Measurements from ENCODE around the gene USP9X. TPM values are rescaled to one million over a fixed set of nuclear protein-coding genes. Genes with fewer than 3 reads are reported as not detected.

Gene USP9X
- total RNA-seq, 6 donors from 2014 or later: 56.8 to 117 (median 68.1) TPM

- no peak for ATAC-seq (ENCODE audit: low FRiP score in 2 of 2)
- Histone ChIP-seq H3K9me3 (no peaks in the 10 kb centered on the region), H3K4me1 (peaks cover 0 to 24% (median 12%) of the 10 kb centered on the region in 4 donors), H3K27me3 (no peaks in the 10 kb centered on the region), H3K36me3 (no peaks in the 10 kb centered on the region), H3K4me3 (no peak overlapping the region), H3K27ac (no peak overlapping the region)
- TF ChIP-seq EP300 (IDR thresholded peaks at IDR 0.05): no peak
- TF ChIP-seq CTCF (IDR thresholded peaks at IDR 0.05): no peak
- 8 to 41% methylated on average over 4 of the region's 4 CpGs for WGBS, 2 donors
- DNase-seq: no peak
Measured at GRCh38 chrX:41116948-41117347, 31.7 kb downstream of the USP9X start.

GRCh38 chrX:41118156-41118555 lies 32.9 kb downstream of the USP9X start:
- ATAC-seq (ENCODE audit: low FRiP score in 2 of 2): no peak
- Histone ChIP-seq H3K27ac (no peak overlapping the region), H3K4me1 (peaks cover 0 to 35% (median 12%) of the 10 kb centered on the region in 4 donors), H3K4me3 (no peak overlapping the region), H3K9me3 (peaks cover 0 to 5% (median 0%) of the 10 kb centered on the region in 4 donors), H3K27me3 (no peaks in the 10 kb centered on the region), H3K36me3 (no peaks in the 10 kb centered on the region)
- DNase-seq: no peak
- WGBS, 2 donors: 50 to 71% methylated on average over 5 of the region's 5 CpGs
- TF ChIP-seq POLR2AphosphoS5 (IDR thresholded peaks at IDR 0.05): no peak
- no peak for TF ChIP-seq POLR2A (IDR thresholded peaks at IDR 0.05)
- TF ChIP-seq CTCF (IDR thresholded peaks at IDR 0.05): no peak
- TF ChIP-seq EP300 (IDR thresholded peaks at IDR 0.05): no peak

- TF ChIP-seq POLR2AphosphoS5 (IDR thresholded peaks at IDR 0.05) (no peak), EP300 (IDR thresholded peaks at IDR 0.05) (no peak), POLR2A (IDR thresholded peaks at IDR 0.05) (no peak), CTCF (IDR thresholded peaks at IDR 0.05) (no peak)
- Histone ChIP-seq H3K36me3 (peaks cover 0 to 10% (median 0%) of the 10 kb centered on the region in 4 donors), H3K27me3 (no peaks in the 10 kb centered on the region), H3K4me1 (peaks cover 0 to 35% (median 11%) of the 10 kb centered on the region in 4 donors), H3K4me3 (no peak overlapping the region), H3K27ac (no peak overlapping the region), H3K9me3 (peaks cover 0 to 5% (median 0%) of the 10 kb centered on the region in 4 donors)
- ATAC-seq (ENCODE audit: low FRiP score in 2 of 2): no peak
- DNase-seq: no peak
- WGBS, 2 donors: 73 to 80% methylated on average over 6 of the region's 6 CpGs
Measured at GRCh38 chrX:41119803-41120202, 34.6 kb downstream of the USP9X start.

GRCh38 chrX:41121766-41122165 lies 36.5 kb downstream of the USP9X start:
- no peak for TF ChIP-seq POLR2AphosphoS5 (IDR thresholded peaks at IDR 0.05)
- no peak for TF ChIP-seq CTCF (IDR thresholded peaks at IDR 0.05)
- Histone ChIP-seq H3K27me3 (no peaks in the 10 kb centered on the region), H3K36me3 (peaks cover 0 to 13% (median 0%) of the 10 kb centered on the region in 4 donors), H3K27ac (no peak overlapping the region), H3K4me1 (peaks cover 0 to 35% (median 2%) of the 10 kb centered on the region in 4 donors), H3K9me3 (peaks cover 0 to 5% (median 0%) of the 10 kb centered on the region in 4 donors), H3K4me3 (no peak overlapping the region)
- WGBS, 2 donors: 90 to 95% methylated on average over 1 of the region's 1 CpG
- DNase-seq (no peak), ATAC-seq (ENCODE audit: low FRiP score in 2 of 2) (no peak)

- DNase-seq: no peak
- H3K27me3 ChIP-seq: no peaks in the 10 kb centered on the region
- no peak overlapping the region for H3K4me3 ChIP-seq
- no peak overlapping the region for H3K27ac ChIP-seq
- peaks cover 0 to 5% (median 0%) of the 10 kb centered on the region in 4 donors for H3K9me3 ChIP-seq
- WGBS, 2 donors: 89 to 93% methylated on average over 6 to 7 of the region's 7 CpGs
- peaks cover 0 to 13% (median 0%) of the 10 kb centered on the region in 4 donors for H3K36me3 ChIP-seq
- no peak for ATAC-seq (ENCODE audit: low FRiP score in 2 of 2)
- TF ChIP-seq CTCF (IDR thresholded peaks at IDR 0.05) (no peak), POLR2A (IDR thresholded peaks at IDR 0.05) (no peak)
- peaks cover 3 to 33% (median 4%) of the 10 kb centered on the region in 4 donors for H3K4me1 ChIP-seq
Measured at GRCh38 chrX:41122664-41123257, 37.5 kb downstream of the USP9X start.
